GM10266 (cell line): ENCODE measurements around the gene MMP24.

Experiments used
- DNase-seq: peaks from one replicate; pipeline ENCODE4 v3.0.0; 2012; ENCODE audit errors: extremely low spot score
- TF ChIP-seq, protein P1 (sequence below): IDR thresholded peaks from 2 replicates; pipeline ENCODE4 v1.5.1; 2012; ENCODE audit warnings: mild to moderate bottlenecking, low read depth; ENCODE audit not compliant: control insufficient read depth, insufficient read depth; ENCODE audit errors: missing control alignments

The MMP24 gene

GRCh38 chr20:35284267-35284991 lies 57.9 kb downstream of the MMP24 start, which contains the start of gene EIF6:
Gene EIF6 (minus strand): TSS chr20:35284772. CDS start chr20:35284487, 285 bp downstream.
- TF ChIP-seq, protein P1, sequence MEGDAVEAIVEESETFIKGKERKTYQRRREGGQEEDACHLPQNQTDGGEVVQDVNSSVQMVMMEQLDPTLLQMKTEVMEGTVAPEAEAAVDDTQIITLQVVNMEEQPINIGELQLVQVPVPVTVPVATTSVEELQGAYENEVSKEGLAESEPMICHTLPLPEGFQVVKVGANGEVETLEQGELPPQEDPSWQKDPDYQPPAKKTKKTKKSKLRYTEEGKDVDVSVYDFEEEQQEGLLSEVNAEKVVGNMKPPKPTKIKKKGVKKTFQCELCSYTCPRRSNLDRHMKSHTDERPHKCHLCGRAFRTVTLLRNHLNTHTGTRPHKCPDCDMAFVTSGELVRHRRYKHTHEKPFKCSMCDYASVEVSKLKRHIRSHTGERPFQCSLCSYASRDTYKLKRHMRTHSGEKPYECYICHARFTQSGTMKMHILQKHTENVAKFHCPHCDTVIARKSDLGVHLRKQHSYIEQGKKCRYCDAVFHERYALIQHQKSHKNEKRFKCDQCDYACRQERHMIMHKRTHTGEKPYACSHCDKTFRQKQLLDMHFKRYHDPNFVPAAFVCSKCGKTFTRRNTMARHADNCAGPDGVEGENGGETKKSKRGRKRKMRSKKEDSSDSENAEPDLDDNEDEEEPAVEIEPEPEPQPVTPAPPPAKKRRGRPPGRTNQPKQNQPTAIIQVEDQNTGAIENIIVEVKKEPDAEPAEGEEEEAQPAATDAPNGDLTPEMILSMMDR, result no peak
- peak; percentile 93 for DNase-seq

DNA sequence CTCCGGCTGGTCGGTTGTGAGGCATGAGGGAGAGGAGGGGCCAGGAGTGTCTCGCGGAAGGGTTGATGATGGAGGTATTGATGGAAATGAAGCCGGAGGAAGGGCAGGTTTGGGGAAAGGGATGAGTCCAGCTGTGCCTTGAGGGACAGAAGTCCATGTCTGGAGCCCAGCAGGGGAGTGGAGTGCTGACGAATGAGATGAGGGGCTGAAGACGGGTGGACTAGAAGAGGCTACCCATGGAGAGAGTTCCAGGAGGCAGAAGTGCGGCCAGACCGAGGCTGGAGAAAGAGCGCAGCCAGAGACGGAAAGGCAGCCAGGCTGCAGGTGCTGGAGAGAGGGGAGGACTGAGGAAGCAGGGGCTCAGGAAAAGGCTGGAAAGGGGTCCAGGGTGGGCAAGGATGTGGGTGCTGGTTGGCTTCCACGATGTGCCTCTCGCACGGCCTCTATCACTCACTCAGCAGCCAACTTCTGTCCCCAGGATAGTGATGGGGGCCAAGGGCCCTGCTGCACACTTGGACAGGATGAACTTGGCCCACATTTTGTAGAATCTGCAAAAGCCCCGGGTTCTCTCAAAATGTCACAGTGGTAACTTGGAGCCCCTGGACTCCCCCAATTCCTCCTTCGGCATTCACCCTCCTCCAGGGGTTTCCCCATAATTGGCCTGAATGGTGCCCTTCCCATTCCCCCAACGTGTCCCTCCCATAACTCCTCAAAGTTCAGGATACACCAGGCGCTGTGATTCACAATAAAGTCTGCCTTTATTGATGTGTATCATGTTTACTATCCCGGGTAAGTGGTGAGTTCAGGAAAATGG lies 58.7 kb downstream of the MMP24 start:
- TF ChIP-seq, protein P1, result no peak
- DNase-seq, result no peak

DNA sequence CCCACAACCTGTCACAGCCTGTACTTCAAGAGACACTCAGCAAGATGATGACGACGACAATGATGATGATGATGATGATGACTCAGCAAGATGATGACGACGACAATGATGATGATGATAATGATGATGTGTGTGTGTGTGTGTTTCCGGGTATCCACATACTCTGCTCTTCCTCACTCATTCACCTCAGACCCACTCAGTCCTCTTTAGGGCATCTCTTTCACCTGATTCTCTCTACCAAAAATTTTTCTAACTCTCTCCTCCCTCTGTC lies 59.3 kb downstream of the MMP24 start:
- DNase-seq, result no peak
- TF ChIP-seq, protein P1, result no peak

DNA sequence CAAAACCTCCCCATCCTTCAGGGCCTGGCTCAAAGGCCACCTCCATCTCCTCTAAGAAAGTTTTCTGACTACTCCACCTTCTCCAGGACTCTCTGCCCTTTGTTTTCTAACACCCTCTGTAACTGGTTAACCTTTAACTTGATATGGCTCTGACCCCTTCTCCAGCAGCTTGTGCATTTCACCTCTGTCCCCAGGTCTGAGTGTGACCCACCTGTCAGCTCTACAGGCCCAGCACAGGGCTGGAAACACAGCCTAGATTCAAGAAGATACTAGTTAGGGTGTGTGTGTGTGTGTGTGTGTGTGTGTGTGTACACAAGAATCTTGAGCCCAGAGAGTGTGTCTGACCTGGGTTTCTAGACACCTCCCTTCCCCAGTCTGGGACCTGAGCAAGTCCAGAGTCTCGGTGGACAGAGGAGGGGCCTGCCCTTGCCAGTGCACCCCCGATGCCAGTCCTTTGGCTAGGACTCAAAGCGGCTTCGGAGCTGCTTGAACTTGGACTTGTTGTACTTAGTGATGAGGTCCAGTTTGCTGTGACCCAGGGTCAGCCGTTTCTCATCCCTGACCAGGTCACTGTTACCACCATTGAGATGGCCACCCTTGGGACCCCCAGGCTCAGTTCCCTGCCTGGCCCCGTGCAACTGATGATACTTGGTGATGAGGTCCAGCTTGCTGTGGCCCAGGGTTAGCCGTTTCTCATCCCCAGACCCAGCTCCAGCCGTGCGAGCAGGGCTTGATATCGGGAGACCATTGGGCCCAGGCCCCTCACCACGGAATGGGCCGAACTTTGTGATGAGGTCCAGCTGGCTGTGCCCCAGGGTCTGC lies 59.8 kb downstream of the MMP24 start:
- TF ChIP-seq, protein P1, result no peak
- no peak for DNase-seq

DNA sequence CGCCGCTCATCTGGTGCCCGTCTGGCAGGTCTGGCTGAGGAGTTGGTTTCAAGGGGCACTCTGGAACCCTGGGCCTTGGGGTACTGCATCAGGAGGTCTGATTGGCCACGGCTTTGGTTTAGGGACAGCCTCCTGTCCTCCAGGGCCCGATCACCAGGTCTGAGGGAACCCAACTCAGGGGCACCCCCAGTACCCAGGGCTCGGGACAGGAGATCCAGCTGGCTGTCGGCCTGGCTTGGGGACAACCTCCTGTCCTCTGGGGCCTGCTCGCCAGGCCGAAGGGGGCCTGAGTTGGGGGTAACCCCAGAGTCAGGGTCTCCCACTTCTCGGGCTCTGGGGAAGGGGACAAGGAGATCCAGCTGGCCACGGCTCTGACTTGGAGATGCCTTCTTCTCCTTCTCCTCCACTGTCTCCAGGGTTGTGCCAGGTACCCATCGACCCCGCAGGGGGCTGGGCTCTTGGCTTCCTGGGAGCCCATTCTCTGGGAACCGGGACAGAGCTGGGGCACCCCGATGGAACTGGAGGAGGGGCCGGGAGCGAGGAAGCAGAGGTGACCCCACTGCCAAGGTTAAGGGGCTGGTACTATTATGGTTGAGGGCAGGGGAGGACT lies 60.5 kb downstream of the MMP24 start:
- DNase-seq, result no peak
- TF ChIP-seq, protein P1, result no peak

GRCh38 chr20:35287509-35288324 lies 61.2 kb downstream of the MMP24 start:
- DNase-seq, result no peak
- TF ChIP-seq, protein P1, result no peak
